GM19372 (cell line): ENCODE measurements around the gene RCBTB1.
A peak's percentile ranks its signal among the peaks of the same experiment; 100 is the strongest.
"Not testable (repeated sequence)": the region's sequence is repeated elsewhere in the genome, so short reads cannot be mapped to it uniquely, and the experiment has no call there.

Experiments used
- ATAC-seq: cut with Tn5 transposase; IDR thresholded peaks from one replicate; pipeline ENCODE4 v1.9.1; 2021; ENCODE audit warnings: mild to moderate bottlenecking, low read depth, moderate library complexity; ENCODE audit not compliant: unreplicated experiment

RCBTB1 gene

GRCh38 chr13:49524740-49525501, 60.4 kb downstream of the RCBTB1 start:
- ATAC-seq: no peak

GRCh38 chr13:49521224-49521623, 64.1 kb downstream of the RCBTB1 start:
- no peak for ATAC-seq

DNA sequence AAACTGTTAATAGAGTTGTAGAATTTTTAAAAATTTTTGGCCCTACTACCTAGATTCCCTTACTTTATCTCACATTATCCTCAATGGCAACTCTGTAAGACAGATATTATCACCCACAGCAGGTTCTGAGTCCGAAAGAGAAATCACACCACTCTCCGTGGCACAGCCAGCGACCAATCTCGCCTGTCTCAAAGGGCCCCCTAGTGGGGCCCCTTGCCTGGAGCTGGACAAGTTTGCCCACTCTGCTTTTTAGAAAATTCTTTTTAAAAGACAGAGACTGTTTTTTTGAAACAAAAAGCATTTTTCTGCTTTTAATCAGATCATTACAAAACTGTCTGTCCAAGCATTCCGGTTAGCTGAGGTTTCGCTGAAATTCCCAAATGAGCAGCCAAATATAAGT, 67.9 kb downstream of the RCBTB1 start:
- no peak for ATAC-seq

DNA sequence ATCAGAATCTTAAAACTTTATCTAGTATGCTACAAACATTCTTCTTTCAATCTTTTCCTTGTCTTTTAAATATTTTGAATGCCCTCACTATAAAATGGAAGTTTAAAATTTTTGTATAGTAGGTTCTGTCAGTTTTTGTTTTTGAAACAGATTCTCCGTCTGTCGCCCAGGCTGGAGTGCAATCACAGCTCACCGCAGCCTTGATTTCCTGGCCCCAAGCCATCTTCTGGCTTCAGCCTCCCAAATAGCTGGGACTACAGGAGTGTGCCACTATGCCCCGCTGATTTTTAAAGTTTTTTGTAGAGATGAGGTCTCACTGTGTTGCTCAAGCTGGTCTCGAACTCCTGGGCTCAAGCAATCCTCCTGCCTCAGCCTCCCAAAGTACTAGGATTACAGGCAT, 68.9 kb downstream of the RCBTB1 start:
- no peak for ATAC-seq

GRCh38 chr13:49512578-49512977, 72.8 kb downstream of the RCBTB1 start:
- ATAC-seq: no peak

DNA sequence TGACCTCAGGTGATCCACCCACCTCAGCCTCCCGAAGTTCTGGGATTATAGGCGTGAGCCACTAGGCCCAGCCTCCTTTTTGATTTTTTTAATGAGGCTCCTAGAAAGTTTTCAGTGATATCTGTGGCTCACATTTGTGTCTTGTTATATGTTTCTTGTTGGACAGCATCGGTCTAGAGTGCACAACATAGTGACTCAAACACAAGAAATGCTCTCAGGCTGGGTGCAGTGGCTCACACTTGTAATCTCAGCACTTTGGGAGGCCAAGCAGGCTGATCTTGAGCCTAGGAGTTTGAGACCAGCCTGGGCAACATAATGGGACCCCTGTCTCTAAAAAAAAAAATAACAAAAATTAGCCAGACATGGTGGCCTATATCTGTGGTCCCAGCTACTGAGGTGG, 81.4 kb downstream of the RCBTB1 start:
- no peak for ATAC-seq

GRCh38 chr13:49502954-49503353, 82.4 kb downstream of the RCBTB1 start:
- no peak for ATAC-seq

- no peak for ATAC-seq
Measured at GRCh38 chr13:49499889-49500660, 85.3 kb downstream of the RCBTB1 start.

- ATAC-seq: no peak
Measured at GRCh38 chr13:49498206-49498605, 87.2 kb downstream of the RCBTB1 start.

- no peak for ATAC-seq
Measured at GRCh38 chr13:49497272-49497671, 88.1 kb downstream of the RCBTB1 start.

DNA sequence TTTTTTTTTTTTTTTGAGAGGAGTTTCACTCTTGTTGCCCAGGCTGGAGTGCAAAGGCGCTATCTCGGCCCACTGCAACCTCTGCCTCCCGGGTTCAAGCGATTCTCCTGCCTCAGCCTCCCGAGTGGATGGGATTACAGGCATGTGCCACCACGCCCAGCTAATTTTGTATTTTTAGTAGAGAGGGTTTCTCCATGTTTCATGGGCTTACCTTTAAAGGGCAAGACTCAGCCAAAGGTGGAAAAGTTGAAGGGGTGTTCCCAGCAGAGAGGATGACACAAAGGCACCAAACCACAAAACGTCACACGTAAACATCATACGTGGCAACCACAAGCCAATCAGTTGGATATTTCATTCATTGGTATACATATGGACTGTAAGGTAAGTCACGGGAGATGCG, 88.5 kb downstream of the RCBTB1 start:
- ATAC-seq: not testable (repeated sequence)

- peak; percentile 78 for ATAC-seq
Measured at GRCh38 chr13:49495783-49496762, 89.3 kb downstream of the RCBTB1 start, which contains the start of gene PHF11. Gene PHF11, plus strand, starts transcription at chr13:49495953. Its CDS starts 49 bp downstream, at chr13:49496002.

- no peak for ATAC-seq
Measured at GRCh38 chr13:49494645-49495044, 90.7 kb downstream of the RCBTB1 start.

DNA sequence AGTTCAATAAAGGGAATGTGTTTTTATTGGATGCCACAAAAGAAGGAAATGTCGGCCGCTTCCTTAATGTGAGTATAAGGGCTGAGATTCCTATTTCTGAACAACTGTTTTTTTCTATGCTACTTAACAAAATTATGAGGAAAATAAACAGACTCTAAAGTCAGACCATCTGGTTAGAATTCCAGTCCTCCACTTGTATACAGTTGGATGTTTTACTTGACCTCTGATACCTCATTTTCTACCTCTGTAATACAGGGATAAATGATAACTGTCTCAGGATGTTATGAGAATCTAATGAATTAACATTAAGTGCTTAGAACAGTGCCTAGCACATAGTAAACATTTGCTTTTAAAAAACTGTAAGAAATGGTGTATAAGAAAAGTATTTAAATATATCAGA, 96.8 kb downstream of the RCBTB1 start:
- ATAC-seq: no peak
